Measurements from ENCODE around the gene LMBRD1.

DNA sequence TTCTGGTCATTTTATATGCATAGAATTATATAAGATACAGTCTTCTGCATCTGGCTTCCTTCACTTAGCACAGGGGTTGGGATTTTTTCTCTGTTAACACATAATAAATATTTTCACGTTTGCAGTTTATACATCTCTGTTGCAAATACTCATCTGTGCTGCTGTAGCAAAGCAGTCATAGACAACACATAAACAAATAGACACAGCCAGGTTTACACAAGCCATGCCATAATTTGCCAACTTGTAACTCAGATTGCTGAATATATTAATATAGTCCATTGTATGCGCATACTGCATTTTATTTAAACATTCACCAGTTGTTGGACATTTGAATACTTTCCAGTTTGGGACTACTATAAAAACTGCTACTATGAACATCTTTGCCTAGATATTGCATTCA is 35.0 kb downstream of the LMBRD1 start:
- TF ChIP-seq RAD21 (IDR thresholded peaks at IDR 0.05; ENCODE audit: low read length) (no peak), RCOR1 (IDR thresholded peaks at IDR 0.05; ENCODE audit: insufficient replicate concordance, low read length) (no peak), MXI1 (IDR thresholded peaks at IDR 0.05; ENCODE audit: borderline replicate concordance, low read depth, low read length) (no peak), MAFK (IDR thresholded peaks at IDR 0.05; ENCODE audit: low read depth, low read length) (no peak), RFX5 (IDR thresholded peaks at IDR 0.05; ENCODE audit: low read depth, low read length) (no peak)
- TF ChIP-seq, protein P1, sequence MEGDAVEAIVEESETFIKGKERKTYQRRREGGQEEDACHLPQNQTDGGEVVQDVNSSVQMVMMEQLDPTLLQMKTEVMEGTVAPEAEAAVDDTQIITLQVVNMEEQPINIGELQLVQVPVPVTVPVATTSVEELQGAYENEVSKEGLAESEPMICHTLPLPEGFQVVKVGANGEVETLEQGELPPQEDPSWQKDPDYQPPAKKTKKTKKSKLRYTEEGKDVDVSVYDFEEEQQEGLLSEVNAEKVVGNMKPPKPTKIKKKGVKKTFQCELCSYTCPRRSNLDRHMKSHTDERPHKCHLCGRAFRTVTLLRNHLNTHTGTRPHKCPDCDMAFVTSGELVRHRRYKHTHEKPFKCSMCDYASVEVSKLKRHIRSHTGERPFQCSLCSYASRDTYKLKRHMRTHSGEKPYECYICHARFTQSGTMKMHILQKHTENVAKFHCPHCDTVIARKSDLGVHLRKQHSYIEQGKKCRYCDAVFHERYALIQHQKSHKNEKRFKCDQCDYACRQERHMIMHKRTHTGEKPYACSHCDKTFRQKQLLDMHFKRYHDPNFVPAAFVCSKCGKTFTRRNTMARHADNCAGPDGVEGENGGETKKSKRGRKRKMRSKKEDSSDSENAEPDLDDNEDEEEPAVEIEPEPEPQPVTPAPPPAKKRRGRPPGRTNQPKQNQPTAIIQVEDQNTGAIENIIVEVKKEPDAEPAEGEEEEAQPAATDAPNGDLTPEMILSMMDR (conservative IDR thresholded peaks at IDR 0.05; ENCODE audit: low read depth, low read length), result no peak
